GM10266 (cell line): ENCODE measurements around the gene PCSK5.

Experiments used
- DNase-seq: peaks from one replicate; pipeline ENCODE4 v3.0.0; 2012; ENCODE audit errors: extremely low spot score
- CTCF ChIP-seq: IDR thresholded peaks from 2 replicates; pipeline ENCODE4 v1.5.1; 2012; ENCODE audit warnings: mild to moderate bottlenecking, low read depth; ENCODE audit not compliant: control insufficient read depth, insufficient read depth; ENCODE audit errors: missing control alignments

PCSK5 gene

GRCh38 chr9:76266649-76267283 lies 376.3 kb downstream of the PCSK5 start:
- no peak for TF ChIP-seq CTCF
- DNase-seq = no peak

- DNase-seq = no peak
Observed at GRCh38 chr9:76267284-76267652, 376.8 kb downstream of the PCSK5 start.

GRCh38 chr9:76269789-76270188 lies 379.3 kb downstream of the PCSK5 start:
- TF ChIP-seq CTCF = no peak
- DNase-seq = no peak

More at GRCh38 chr9:76267284-76267652, 376.8 kb downstream of the PCSK5 start:
- no peak for TF ChIP-seq CTCF

- TF ChIP-seq CTCF = no peak
- no peak for DNase-seq
Observed at GRCh38 chr9:76271755-76272154, 381.3 kb downstream of the PCSK5 start.

GRCh38 chr9:76289042-76289441 lies 398.6 kb downstream of the PCSK5 start:
- DNase-seq = no peak
- TF ChIP-seq CTCF = no peak

- TF ChIP-seq CTCF = no peak
- DNase-seq = no peak
Observed at GRCh38 chr9:76289703-76290102, 399.2 kb downstream of the PCSK5 start.

- TF ChIP-seq CTCF = no peak
- no peak for DNase-seq
Observed at GRCh38 chr9:76290555-76290954, 400.1 kb downstream of the PCSK5 start.
